Measurements from ENCODE around the gene GPR146.

Gene GPR146

GRCh38 chr7:1092806-1093501 lies 48.6 kb downstream of the GPR146 start:
- Histone ChIP-seq H3K4me2 (ENCODE audit: insufficient read depth, low read length, poor library complexity, severe bottlenecking) (no peak overlapping the region), H3K27me3 (ENCODE audit: control insufficient read depth in 3 of 3, insufficient read depth in 3 of 3, low read depth in 1 of 3, low read length in 3 of 3) (no peaks in the 10 kb centered on the region), H4K8ac (ENCODE audit: low read depth, low read length) (no peak overlapping the region), H3K4me3 (ENCODE audit: low read length in 2 of 2) (no peak overlapping the region), H3K79me1 (ENCODE audit: low read depth, low read length) (peaks cover 17% of the 10 kb centered on the region), H3K9me3 (replicated peaks in 1 of 2; ENCODE audit: control insufficient read depth in 2 of 2, insufficient read depth in 1 of 2, low read depth in 1 of 2, low read length in 2 of 2) (peaks cover 0 to 2% of the 10 kb centered on the region in 2 donors), H2AK5ac (ENCODE audit: low read depth, low read length) (no peak overlapping the region), H3K14ac (ENCODE audit: low read length) (no peak overlapping the region), H2BK12ac (ENCODE audit: low read length) (no peak overlapping the region), H3K4ac (ENCODE audit: low read length) (no peak overlapping the region), H3K36me3 (replicated peaks in 1 of 2; ENCODE audit: control insufficient read depth in 2 of 2, insufficient read depth in 2 of 2, low read length in 2 of 2) (peaks cover 5 to 6% of the 10 kb centered on the region in 2 donors), H2BK15ac (ENCODE audit: low read length) (no peak overlapping the region), H3K23ac (ENCODE audit: low read depth, low read length, poor library complexity) (peak overlapping the region; percentile 37), H3K18ac (ENCODE audit: low read length) (no peak overlapping the region), H2BK5ac (ENCODE audit: low read length) (peak overlapping the region; percentile 20), H2BK120ac (ENCODE audit: low read depth, low read length) (no peak overlapping the region), H4K91ac (ENCODE audit: low read depth, low read length, poor library complexity) (no peak overlapping the region), H3K4me1 (ENCODE audit: control insufficient read depth in 2 of 2, insufficient read depth in 1 of 2, low read depth in 1 of 2, low read length in 2 of 2) (peaks cover 5 to 18% of the 10 kb centered on the region in 2 donors), H3K9ac (ENCODE audit: low read depth, low read length, poor library complexity) (peak overlapping the region; percentile 30), H3K27ac (replicated peaks; ENCODE audit: low read length) (no peak overlapping the region), H2AFZ (ENCODE audit: low read length) (no peak overlapping the region)
- no peak for DNase-seq (ENCODE audit: low spot score)
- no CpG with 5 or more reads among the region's 40 CpGs for WGBS, 2 donors (ENCODE audit: extremely low coverage in 2 of 2, insufficient read length in 2 of 2, insufficient replicate concordance in 1 of 2)

DNA sequence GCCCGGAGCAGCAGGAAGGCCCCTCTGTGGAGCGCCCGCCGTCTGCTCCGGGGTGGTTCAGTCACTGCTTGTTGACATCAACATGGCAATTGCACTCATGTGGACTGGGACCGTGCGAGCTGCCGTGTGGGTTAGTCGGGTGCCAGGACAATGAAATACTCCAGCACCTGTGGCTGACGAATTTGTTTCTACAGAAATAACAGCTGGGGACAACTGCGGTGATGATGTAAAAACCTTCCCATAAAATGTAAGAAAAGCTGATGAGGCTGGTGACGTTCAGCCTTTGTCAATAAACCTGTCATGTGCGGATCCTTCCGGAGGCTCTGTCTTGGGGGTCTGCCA lies 49.1 kb downstream of the GPR146 start:
- H3K14ac ChIP-seq (ENCODE audit: low read length): no peak overlapping the region
- H3K27ac ChIP-seq (replicated peaks; ENCODE audit: low read length): no peak overlapping the region
- H3K4me2 ChIP-seq (ENCODE audit: insufficient read depth, low read length, poor library complexity, severe bottlenecking): no peak overlapping the region
- no peak overlapping the region for H3K9ac ChIP-seq (ENCODE audit: low read depth, low read length, poor library complexity)
- peaks cover 4% of the 10 kb centered on the region in 2 donors for H3K9me3 ChIP-seq (replicated peaks in 1 of 2; ENCODE audit: control insufficient read depth in 2 of 2, insufficient read depth in 1 of 2, low read depth in 1 of 2, low read length in 2 of 2)
- H3K27me3 ChIP-seq (ENCODE audit: control insufficient read depth in 3 of 3, insufficient read depth in 3 of 3, low read depth in 1 of 3, low read length in 3 of 3): no peaks in the 10 kb centered on the region
- peaks cover 17% of the 10 kb centered on the region for H3K79me1 ChIP-seq (ENCODE audit: low read depth, low read length)
- DNase-seq (ENCODE audit: low spot score): no peak
- no peak overlapping the region for H2BK12ac ChIP-seq (ENCODE audit: low read length)
- no peak overlapping the region for H2BK15ac ChIP-seq (ENCODE audit: low read length)
- no peak overlapping the region for H3K18ac ChIP-seq (ENCODE audit: low read length)
- peak overlapping the region; percentile 25 for H3K23ac ChIP-seq (ENCODE audit: low read depth, low read length, poor library complexity)
- H2AK5ac ChIP-seq (ENCODE audit: low read depth, low read length): no peak overlapping the region
- no peak overlapping the region for H2AFZ ChIP-seq (ENCODE audit: low read length)
- H2BK5ac ChIP-seq (ENCODE audit: low read length): no peak overlapping the region
- H2BK120ac ChIP-seq (ENCODE audit: low read depth, low read length): no peak overlapping the region
- peaks cover 11 to 12% of the 10 kb centered on the region in 2 donors for H3K36me3 ChIP-seq (replicated peaks in 1 of 2; ENCODE audit: control insufficient read depth in 2 of 2, insufficient read depth in 2 of 2, low read length in 2 of 2)
- no peak overlapping the region for H4K91ac ChIP-seq (ENCODE audit: low read depth, low read length, poor library complexity)
- no CpG with 5 or more reads among the region's 14 CpGs for WGBS, 2 donors (ENCODE audit: extremely low coverage in 2 of 2, insufficient read length in 2 of 2, insufficient replicate concordance in 1 of 2)
- no peak overlapping the region for H3K4ac ChIP-seq (ENCODE audit: low read length)
- peaks cover 0 to 13% of the 10 kb centered on the region in 2 donors for H3K4me1 ChIP-seq (ENCODE audit: control insufficient read depth in 2 of 2, insufficient read depth in 1 of 2, low read depth in 1 of 2, low read length in 2 of 2)
- no peak overlapping the region for H3K4me3 ChIP-seq (ENCODE audit: low read length in 2 of 2)
- H4K8ac ChIP-seq (ENCODE audit: low read depth, low read length): no peak overlapping the region

DNA sequence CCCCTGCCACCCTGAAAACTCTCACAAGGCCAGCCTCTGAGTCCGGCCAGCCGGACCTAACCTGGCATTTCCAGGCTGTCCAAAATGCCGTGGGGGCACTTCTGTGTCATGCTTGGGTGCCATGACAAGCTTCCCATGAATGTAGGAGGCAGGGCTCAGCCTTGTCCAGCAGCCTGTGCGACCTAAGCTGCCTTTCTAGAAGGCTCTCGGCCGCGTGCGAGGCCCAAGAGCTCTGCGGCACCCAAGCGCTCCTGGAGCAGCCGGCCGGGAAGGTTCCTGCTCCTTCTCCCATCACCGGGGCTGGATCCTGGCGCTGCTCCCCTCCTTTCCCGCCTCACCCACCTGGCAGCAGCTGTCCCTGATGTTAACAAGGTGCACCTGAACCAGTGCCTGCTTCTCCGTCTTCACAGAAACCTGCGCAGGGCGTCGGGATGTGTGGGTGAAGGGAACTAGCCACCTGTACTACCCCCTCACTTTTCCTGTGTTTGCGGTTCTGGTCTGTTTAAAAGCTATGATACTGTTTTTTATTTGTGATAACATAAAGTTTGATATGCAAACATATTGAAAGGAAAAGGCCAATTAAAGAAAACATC lies 49.7 kb downstream of the GPR146 start:
- no peak overlapping the region for H2BK15ac ChIP-seq (ENCODE audit: low read length)
- no peak overlapping the region for H3K4me3 ChIP-seq (ENCODE audit: low read length in 2 of 2)

DNA sequence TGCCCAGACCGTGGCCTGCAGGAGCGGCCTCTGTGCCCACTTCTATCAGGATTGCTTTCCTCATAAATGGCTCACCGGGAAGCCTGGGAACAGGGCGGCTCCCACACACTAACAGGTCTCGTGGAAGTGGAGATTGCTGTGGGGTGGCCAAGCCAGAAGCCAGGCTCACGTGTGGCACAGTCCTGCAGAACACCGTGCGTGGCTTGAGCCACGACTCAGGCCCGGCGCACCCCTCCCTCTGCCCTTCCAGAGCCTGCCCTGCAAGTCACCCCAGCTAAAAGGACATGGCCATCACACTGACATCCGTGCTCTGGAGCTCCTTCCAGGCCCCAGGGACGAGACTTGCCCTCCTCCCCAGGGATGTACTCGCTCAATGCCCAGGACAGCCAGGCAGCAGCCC lies 50.5 kb downstream of the GPR146 start:
- no peak for DNase-seq (ENCODE audit: low spot score)
- Histone ChIP-seq H2BK12ac (ENCODE audit: low read length) (no peak overlapping the region), H2BK120ac (ENCODE audit: low read depth, low read length) (no peak overlapping the region), H3K36me3 (replicated peaks in 1 of 2; ENCODE audit: control insufficient read depth in 2 of 2, insufficient read depth in 2 of 2, low read length in 2 of 2) (peaks cover 16 to 21% of the 10 kb centered on the region in 2 donors), H3K9me3 (replicated peaks in 1 of 2; ENCODE audit: control insufficient read depth in 2 of 2, insufficient read depth in 1 of 2, low read depth in 1 of 2, low read length in 2 of 2) (peaks cover 4% of the 10 kb centered on the region in 2 donors), H3K4me1 (ENCODE audit: control insufficient read depth in 2 of 2, insufficient read depth in 1 of 2, low read depth in 1 of 2, low read length in 2 of 2) (peaks cover 0 to 9% of the 10 kb centered on the region in 2 donors), H3K9ac (ENCODE audit: low read depth, low read length, poor library complexity) (no peak overlapping the region), H3K14ac (ENCODE audit: low read length) (peak overlapping the region; percentile 90), H2AFZ (ENCODE audit: low read length) (no peak overlapping the region), H3K4me2 (ENCODE audit: insufficient read depth, low read length, poor library complexity, severe bottlenecking) (no peak overlapping the region), H2BK15ac (ENCODE audit: low read length) (no peak overlapping the region), H3K4me3 (ENCODE audit: low read length in 2 of 2) (no peak overlapping the region), H3K79me1 (ENCODE audit: low read depth, low read length) (peaks cover 17% of the 10 kb centered on the region), H3K23ac (ENCODE audit: low read depth, low read length, poor library complexity) (no peak overlapping the region), H2AK5ac (ENCODE audit: low read depth, low read length) (no peak overlapping the region), H4K8ac (ENCODE audit: low read depth, low read length) (peak overlapping the region; percentile 75), H3K27ac (replicated peaks; ENCODE audit: low read length) (no peak overlapping the region), H3K4ac (ENCODE audit: low read length) (no peak overlapping the region), H4K91ac (ENCODE audit: low read depth, low read length, poor library complexity) (no peak overlapping the region), H3K27me3 (ENCODE audit: control insufficient read depth in 3 of 3, insufficient read depth in 3 of 3, low read depth in 1 of 3, low read length in 3 of 3) (no peaks in the 10 kb centered on the region), H2BK5ac (ENCODE audit: low read length) (no peak overlapping the region), H3K18ac (ENCODE audit: low read length) (no peak overlapping the region)
- WGBS, 2 donors (ENCODE audit: extremely low coverage in 2 of 2, insufficient read length in 2 of 2, insufficient replicate concordance in 1 of 2): no CpG with 5 or more reads among the region's 14 CpGs

More for the DNA sequence above, 49.7 kb downstream of the GPR146 start:
- DNase-seq (ENCODE audit: low spot score): no peak
- Histone ChIP-seq H2AK5ac (ENCODE audit: low read depth, low read length) (no peak overlapping the region), H3K27me3 (ENCODE audit: control insufficient read depth in 3 of 3, insufficient read depth in 3 of 3, low read depth in 1 of 3, low read length in 3 of 3) (no peaks in the 10 kb centered on the region), H4K91ac (ENCODE audit: low read depth, low read length, poor library complexity) (no peak overlapping the region), H3K18ac (ENCODE audit: low read length) (no peak overlapping the region), H3K9ac (ENCODE audit: low read depth, low read length, poor library complexity) (no peak overlapping the region), H3K4ac (ENCODE audit: low read length) (no peak overlapping the region), H3K4me1 (ENCODE audit: control insufficient read depth in 2 of 2, insufficient read depth in 1 of 2, low read depth in 1 of 2, low read length in 2 of 2) (peaks cover 0 to 11% of the 10 kb centered on the region in 2 donors), H3K23ac (ENCODE audit: low read depth, low read length, poor library complexity) (no peak overlapping the region), H3K14ac (ENCODE audit: low read length) (no peak overlapping the region), H3K79me1 (ENCODE audit: low read depth, low read length) (peaks cover 17% of the 10 kb centered on the region), H2BK5ac (ENCODE audit: low read length) (no peak overlapping the region), H2BK12ac (ENCODE audit: low read length) (no peak overlapping the region), H3K27ac (replicated peaks; ENCODE audit: low read length) (no peak overlapping the region), H3K9me3 (replicated peaks in 1 of 2; ENCODE audit: control insufficient read depth in 2 of 2, insufficient read depth in 1 of 2, low read depth in 1 of 2, low read length in 2 of 2) (peaks cover 4% of the 10 kb centered on the region in 2 donors), H3K4me2 (ENCODE audit: insufficient read depth, low read length, poor library complexity, severe bottlenecking) (no peak overlapping the region), H2BK120ac (ENCODE audit: low read depth, low read length) (no peak overlapping the region), H4K8ac (ENCODE audit: low read depth, low read length) (no peak overlapping the region), H3K36me3 (replicated peaks in 1 of 2; ENCODE audit: control insufficient read depth in 2 of 2, insufficient read depth in 2 of 2, low read length in 2 of 2) (peaks cover 13 to 15% of the 10 kb centered on the region in 2 donors), H2AFZ (ENCODE audit: low read length) (no peak overlapping the region)
- no CpG with 5 or more reads among the region's 20 CpGs for WGBS, 2 donors (ENCODE audit: extremely low coverage in 2 of 2, insufficient read length in 2 of 2, insufficient replicate concordance in 1 of 2)
